Measurements from ENCODE around the gene TBC1D13.
"Not testable (repeated sequence)": the region's sequence is repeated elsewhere in the genome, so short reads cannot be mapped to it uniquely, and the experiment has no call there.

Gene TBC1D13

DNA sequence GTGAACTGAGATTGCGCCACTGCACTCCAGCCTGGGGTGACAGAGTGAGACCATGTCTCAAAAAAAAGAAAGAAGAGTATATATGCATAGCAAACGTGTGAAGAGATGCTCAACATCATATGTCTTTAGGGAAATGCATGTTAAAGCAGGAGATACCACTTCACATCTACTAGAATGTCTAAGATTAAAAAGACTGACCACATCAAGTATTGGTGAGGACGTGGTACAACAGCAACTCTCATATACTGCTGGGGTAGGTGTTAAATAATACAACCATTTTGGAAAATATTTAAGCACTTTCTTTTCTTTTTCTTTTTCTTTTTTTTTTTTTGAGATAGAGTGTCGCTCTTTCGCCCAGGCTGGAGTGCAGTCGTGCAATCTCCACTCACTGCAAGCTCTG, 1.6 kb upstream of the TBC1D13 start:
- no peak for DNase-seq

DNA sequence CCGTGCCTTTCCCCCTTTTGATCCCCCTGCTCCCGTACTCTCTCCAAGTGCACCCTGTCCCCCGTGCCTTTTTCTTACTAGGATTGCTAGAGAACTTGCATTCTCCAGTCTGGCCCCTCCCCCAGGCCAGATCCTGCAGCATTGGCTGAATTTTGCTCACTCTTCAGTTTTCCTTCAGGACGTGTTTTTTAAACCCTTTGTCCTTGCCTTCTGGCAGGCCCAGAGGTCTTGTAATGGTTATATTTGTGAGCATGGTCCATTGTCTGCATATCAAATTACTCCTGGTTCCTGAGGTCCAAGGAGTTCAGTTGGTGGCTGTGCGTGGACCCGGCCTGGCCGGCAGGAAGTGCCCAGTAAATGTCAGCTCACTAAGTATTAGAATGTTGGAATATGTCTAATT, 606 bp downstream of the TBC1D13 start:
- DNase-seq, result no peak

- DNase-seq, result no peak
Measured at GRCh38 chr9:128788445-128788844, 1.4 kb downstream of the TBC1D13 start.

GRCh38 chr9:128790536-128790935, 3.5 kb downstream of the TBC1D13 start:
- no peak for DNase-seq

- DNase-seq, result no peak
Measured at GRCh38 chr9:128792134-128792533, 5.1 kb downstream of the TBC1D13 start.

DNA sequence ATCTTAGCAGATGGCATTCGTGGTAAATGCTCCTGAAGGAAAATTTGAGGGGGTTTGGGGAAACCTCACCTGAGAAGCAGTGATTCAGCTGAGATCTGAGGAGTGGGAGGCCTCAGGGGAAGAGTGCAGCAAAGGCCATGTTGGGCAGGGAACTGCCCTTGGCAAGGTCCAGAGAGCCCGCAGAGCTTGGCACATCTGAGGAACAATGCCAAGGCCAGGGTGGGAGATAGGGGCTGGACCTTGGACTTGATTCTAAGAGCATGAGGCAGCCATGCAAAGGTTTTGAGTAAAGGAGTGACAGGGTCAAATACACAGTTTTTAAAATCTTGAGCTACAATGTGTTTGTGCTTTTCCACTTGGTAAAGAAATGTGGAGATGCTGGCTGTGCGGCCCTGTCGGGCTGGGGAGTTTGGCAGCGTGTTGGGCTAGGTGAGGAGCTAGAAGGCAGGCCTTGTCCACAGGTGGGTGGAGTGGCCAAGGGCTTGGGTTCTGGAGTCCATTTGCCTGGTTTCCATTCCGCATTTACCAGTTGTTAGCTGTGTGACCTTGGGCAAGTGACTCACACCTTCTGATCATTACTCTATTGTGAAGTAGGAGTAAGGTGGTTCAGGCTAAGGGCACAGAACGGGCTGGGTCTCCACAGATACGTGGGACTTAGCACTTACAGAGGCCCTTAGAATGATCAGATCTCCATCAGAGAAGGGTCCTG, 6.1 kb downstream of the TBC1D13 start:
- no peak for DNase-seq

DNA sequence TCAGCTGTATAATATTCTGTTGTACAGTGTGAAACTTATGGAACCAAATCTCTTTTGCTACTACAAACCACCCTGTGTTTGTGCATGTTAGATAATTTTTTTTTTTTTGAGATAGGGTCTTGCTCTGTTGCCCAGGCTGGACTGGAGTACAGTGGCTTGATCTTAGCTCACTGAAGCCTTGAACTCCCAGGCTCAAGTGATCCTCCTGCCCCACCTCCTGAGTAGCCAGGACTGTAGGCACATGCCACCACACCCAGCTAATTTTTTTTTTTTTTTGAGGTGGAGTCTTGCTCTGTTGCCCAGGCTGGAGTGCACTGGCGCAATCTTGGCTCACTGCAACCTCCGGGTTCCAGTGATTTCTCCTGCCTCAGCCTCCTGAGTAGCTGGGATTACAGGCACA, 7.9 kb downstream of the TBC1D13 start:
- DNase-seq, result not testable (repeated sequence)

DNA sequence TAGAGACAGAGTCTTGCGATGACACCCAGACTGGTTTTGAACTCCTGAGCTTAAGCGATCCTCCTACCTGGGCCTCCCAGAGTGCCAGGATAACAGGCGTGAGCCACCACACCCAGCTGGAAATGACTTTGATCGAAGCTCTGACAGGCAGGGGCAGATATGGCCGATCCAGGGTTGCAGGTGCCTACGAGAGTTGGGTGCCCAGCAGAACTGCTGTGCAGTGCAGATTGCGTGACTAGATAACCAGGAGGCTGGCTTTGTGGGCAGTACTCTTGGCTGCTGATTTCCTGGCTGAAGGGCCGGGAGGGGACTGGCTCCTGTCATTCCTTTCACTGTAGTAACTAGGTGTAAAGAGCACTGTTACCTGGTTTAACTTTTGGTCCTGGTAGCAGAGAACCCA, 11.8 kb downstream of the TBC1D13 start:
- DNase-seq, result no peak

DNA sequence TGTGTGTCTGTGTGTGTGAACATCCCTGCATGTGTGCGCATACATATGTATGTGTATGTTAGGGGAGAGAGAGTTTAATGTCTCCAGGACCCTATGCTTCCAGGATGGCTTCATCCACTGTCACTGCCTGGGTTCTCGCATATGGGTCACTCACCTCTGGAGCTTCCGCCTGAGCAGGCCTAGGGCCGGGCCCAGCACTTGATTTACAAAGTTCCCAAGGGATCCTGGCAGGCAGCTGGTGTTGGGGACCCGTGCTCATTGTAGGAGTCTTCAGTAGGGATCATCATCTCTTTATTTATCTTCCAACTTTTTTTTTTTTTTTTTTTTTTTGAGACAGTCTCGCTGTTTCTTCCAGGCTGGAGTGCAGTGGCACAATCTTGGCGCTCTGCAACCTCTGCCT, 13.0 kb downstream of the TBC1D13 start:
- no peak for DNase-seq

- no peak for DNase-seq
Measured at GRCh38 chr9:128802482-128802881, 15.4 kb downstream of the TBC1D13 start.

DNA sequence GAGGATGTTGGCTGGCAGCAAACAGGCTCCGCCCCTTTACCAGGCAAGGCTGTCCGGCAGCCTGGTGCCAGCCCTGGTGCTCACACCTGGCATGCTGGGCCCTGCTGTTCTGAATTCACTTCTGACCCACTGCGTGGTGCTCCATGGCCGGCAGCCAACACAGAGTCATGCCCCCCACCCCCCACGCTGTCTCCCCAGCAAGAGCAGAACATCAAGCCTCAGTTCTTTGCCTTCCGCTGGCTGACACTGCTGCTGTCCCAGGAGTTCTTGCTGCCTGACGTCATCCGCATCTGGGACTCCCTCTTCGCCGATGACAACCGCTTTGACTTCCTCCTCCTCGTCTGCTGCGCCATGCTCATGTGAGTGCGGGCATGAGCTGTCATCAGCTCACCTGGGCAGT, 18.6 kb downstream of the TBC1D13 start:
- no peak for DNase-seq

GRCh38 chr9:128807827-128808226, 20.8 kb downstream of the TBC1D13 start:
- no peak for DNase-seq

- DNase-seq, result no peak
Measured at GRCh38 chr9:128808543-128808942, 21.5 kb downstream of the TBC1D13 start.

DNA sequence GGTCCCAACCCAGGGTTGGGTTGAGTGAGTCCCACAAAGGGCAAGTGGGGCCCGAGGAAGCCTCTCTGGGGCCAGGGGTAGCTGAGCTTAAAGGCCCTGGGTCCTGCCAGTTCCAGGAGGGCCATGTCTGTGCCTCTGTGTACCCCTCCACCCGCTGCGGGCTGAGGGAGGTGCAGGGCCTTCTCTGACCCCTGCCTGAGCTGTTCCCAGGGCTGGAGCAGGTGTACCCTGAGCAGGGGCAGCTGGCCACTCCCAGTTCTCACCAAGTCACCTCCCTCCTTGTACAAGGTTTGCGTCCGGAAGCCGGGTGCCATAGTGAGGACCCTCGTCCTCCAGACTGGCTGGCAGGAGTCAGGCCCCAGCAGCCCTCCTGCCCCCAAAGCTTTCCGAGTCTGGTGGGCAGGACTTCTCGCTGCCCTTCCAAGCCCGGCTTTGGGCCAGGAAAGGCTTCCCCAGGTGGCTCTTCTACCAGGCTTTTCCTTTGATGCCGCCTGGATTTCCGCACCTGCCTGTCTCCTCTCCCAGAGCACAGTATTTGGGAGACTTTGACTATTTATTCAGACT, 22.1 kb downstream of the TBC1D13 start:
- no peak for DNase-seq

DNA sequence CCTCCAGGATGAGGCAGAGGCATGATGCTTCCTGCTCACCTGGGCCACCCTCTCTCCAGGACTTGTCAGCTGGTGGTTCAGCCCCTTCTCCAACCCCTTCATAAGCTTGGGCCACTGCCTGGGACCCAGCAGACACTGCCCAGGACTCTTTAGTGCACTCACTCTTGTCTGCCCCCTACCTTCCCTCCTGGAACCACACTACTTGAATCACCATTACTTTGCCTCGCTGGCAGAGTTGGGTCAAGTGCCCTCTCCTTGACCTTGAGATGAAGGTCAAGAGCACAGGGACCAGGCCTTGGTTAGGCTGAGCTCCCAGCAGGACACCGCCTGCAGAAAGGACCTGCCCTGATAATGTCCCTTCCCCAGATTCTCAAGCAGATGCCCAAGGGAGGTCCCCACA, 22.8 kb downstream of the TBC1D13 start:
- DNase-seq, result no peak

- DNase-seq, result no peak
Measured at GRCh38 chr9:128810873-128811272, 23.8 kb downstream of the TBC1D13 start.

- DNase-seq, result peak; percentile 96 to 97
Measured at GRCh38 chr9:128818099-128818838, 31.2 kb downstream of the TBC1D13 start, which contains the start of gene ENDOG. TSS of gene ENDOG (plus strand) at chr9:128818500. CDS start at chr9:128818685, 185 bp downstream.

GRCh38 chr9:128818839-128819715, 32.0 kb downstream of the TBC1D13 start:
- DNase-seq, result peak in 1 of 2 experiments; percentile 44

DNA sequence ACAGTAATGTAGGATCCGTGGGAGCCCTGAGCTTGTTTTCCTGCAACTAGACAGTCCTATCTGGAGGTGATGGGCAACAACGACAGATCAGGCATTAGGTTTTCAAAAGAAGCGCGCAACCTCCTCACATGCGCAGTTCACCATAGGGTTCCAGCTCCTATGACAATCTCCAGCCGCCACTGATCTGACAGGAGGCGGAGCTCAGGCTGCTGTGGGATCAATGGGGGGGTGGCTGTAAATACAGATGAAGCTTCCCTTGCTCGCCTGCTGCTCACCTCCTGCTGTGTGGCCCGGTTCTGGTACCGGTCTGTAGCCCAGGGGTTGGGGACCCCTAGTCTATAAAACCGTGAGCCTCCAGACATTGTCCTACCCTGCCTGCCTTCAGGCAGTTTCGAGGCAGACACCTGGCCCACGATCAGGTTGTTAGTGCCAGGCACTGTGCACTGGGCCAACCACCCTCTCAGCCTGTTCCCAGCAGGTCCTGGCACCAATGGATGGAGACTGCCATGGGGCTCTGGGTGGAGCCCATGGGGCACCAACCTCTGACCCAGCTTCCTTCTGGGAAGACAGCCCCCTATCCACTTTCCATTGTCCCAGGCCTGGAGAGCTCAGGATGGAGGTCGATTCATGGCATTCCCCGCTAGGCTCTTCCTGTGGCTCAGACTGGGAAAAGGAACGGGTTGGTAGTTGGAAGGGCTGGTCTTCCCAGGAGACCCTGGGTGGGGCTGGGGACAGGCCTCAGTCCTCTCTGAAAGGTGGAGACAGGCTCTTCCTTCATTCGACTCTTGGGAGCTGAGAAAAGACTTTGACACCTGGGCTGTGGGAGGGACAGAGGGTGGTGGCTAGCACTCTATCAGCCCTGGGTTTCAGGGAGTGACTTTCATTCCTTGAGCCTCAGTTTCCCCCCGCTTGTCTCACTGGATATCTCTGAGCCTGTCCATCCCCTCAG, 32.9 kb downstream of the TBC1D13 start:
- DNase-seq, result no peak

GRCh38 chr9:128820665-128821583, 33.9 kb downstream of the TBC1D13 start:
- DNase-seq, result no peak
